HepG2 (cell line): Measurements from ENCODE around the gene GPR162. TPM values are rescaled to one million over a fixed set of nuclear protein-coding genes. Genes with fewer than 3 reads are reported as not detected.

ENCODE experiments used
- AHR ChIP-seq: IDR thresholded peaks from 2 replicates; pipeline ENCODE4 v1.6.1; 2018; ENCODE audit warnings: missing genetic modification reagents, missing compliant biosample characterization
- ASH2L ChIP-seq: fragments of 300-600, 200-600 bp; sonication (generic); IDR thresholded peaks from 2 replicates; pipeline ENCODE4 v1.7.0; 2017; ENCODE audit warnings: low read depth, mild to moderate bottlenecking, moderate library complexity, mixed read lengths, low read length; ENCODE audit not compliant: insufficient read length
- DMAP1 ChIP-seq: IDR thresholded peaks from 2 replicates; pipeline ENCODE4 v1.6.1; 2016
- E2F2 ChIP-seq: sonication (generic); formaldehyde crosslinking; IDR thresholded peaks from 2 replicates; pipeline ENCODE4 v1.4.0; 2020; ENCODE audit warnings: missing genetic modification reagents, borderline replicate concordance
- GABPB1 ChIP-seq: IDR thresholded peaks from 2 replicates; pipeline ENCODE4 v1.6.1; 2016; ENCODE audit warnings: mild to moderate bottlenecking, missing genetic modification reagents, moderate library complexity, missing compliant biosample characterization
- HNF1B ChIP-seq: sonication (generic); formaldehyde crosslinking; IDR thresholded peaks from 2 replicates; pipeline ENCODE4 v1.5.1; 2020; ENCODE audit warnings: mild to moderate bottlenecking, moderate library complexity, missing genetic modification reagents
- HOXA7 ChIP-seq: sonication (generic); formaldehyde crosslinking; IDR thresholded peaks from 2 replicates; pipeline ENCODE4 v1.8.1; 2022; ENCODE audit warnings: mild to moderate bottlenecking, missing genetic modification reagents, moderate library complexity
- KLF16 ChIP-seq, 2 experiments: sonication (generic) in 1 of 2; formaldehyde crosslinking in 1 of 2; IDR thresholded peaks; 2 replicates each; pipeline versions ENCODE4 v1.6.1 to v1.8.0; 2016 to 2023; ENCODE audit warnings: missing genetic modification reagents in 2 of 2, missing compliant biosample characterization in 1 of 2
- MAZ ChIP-seq, 2 experiments: sonication (generic) in 1 of 2; formaldehyde crosslinking in 1 of 2; IDR thresholded peaks; 2 replicates each; pipeline versions ENCODE4 v1.5.0 to v1.6.1; 2012 to 2020; ENCODE audit warnings: low read depth in 2 of 2, mild to moderate bottlenecking in 2 of 2, borderline replicate concordance in 1 of 2, improper control_type of control experiment in 1 of 2, low read length in 1 of 2, missing genetic modification reagents in 1 of 2, moderate library complexity in 1 of 2
- MED13 ChIP-seq: sonication (generic); formaldehyde crosslinking; IDR thresholded peaks from 2 replicates; pipeline ENCODE4 v1.5.0; 2020; ENCODE audit warnings: missing genetic modification reagents
- POLR2A ChIP-seq, 2 experiments: IDR thresholded peaks; 2 replicates each; pipeline ENCODE4 v1.6.1; 2011; ENCODE audit warnings: low read depth in 2 of 2, low read length in 2 of 2, mild to moderate bottlenecking in 1 of 2, moderate library complexity in 1 of 2; ENCODE audit not compliant: insufficient read depth in 1 of 2
- RELA ChIP-seq: sonication (generic); formaldehyde crosslinking; IDR thresholded peaks from 2 replicates; pipeline ENCODE4 v1.4.0; 2020; ENCODE audit warnings: missing genetic modification reagents
- RFXANK ChIP-seq: IDR thresholded peaks from 2 replicates; pipeline ENCODE4 v1.6.1; 2016
- RFXAP ChIP-seq: sonication (generic); formaldehyde crosslinking; IDR thresholded peaks from 2 replicates; pipeline ENCODE4 v1.4.0; 2020; ENCODE audit warnings: missing genetic modification reagents, borderline replicate concordance
- WIZ ChIP-seq: sonication (generic); formaldehyde crosslinking; IDR thresholded peaks from 2 replicates; pipeline ENCODE4 v1.5.1; 2020; ENCODE audit warnings: mild to moderate bottlenecking, missing genetic modification reagents
- ZFP90 ChIP-seq: sonication (generic); formaldehyde crosslinking; IDR thresholded peaks from 2 replicates; pipeline ENCODE4 v1.8.0; 2022; ENCODE audit warnings: missing genetic modification reagents, mild to moderate bottlenecking, inconsistent platforms, borderline replicate concordance
- ZMAT3 ChIP-seq: sonication (generic); formaldehyde crosslinking; conservative IDR thresholded peaks from 2 replicates; pipeline ENCODE4 v1.7.0; 2021; ENCODE audit warnings: missing genetic modification reagents
- ZNF34 ChIP-seq: sonication (generic); formaldehyde crosslinking; IDR thresholded peaks from 2 replicates; pipeline ENCODE4 v1.4.0; 2020; ENCODE audit warnings: mild to moderate bottlenecking, missing genetic modification reagents, borderline replicate concordance
- ZNF446 ChIP-seq: sonication (generic); formaldehyde crosslinking; IDR thresholded peaks from 2 replicates; pipeline ENCODE4 v1.5.0; 2020; ENCODE audit warnings: mild to moderate bottlenecking, missing genetic modification reagents
- ZNF484 ChIP-seq: sonication (generic); formaldehyde crosslinking; IDR thresholded peaks from 2 replicates; pipeline ENCODE4 v1.5.1; 2020; ENCODE audit warnings: mild to moderate bottlenecking, low read depth, missing genetic modification reagents, borderline replicate concordance
- ZNF781 ChIP-seq: sonication (generic); formaldehyde crosslinking; IDR thresholded peaks from 2 replicates; pipeline ENCODE4 v1.5.1; 2020; ENCODE audit warnings: borderline replicate concordance, mild to moderate bottlenecking, missing genetic modification reagents; ENCODE audit errors: not compliant biosample characterization
- ZNF883 ChIP-seq: sonication (generic); formaldehyde crosslinking; IDR thresholded peaks from 2 replicates; pipeline ENCODE4 v1.5.1; 2020; ENCODE audit warnings: mild to moderate bottlenecking, missing genetic modification reagents; ENCODE audit errors: not compliant biosample characterization
- ZSCAN20 ChIP-seq: sonication (generic); formaldehyde crosslinking; IDR thresholded peaks from 2 replicates; pipeline ENCODE4 v1.4.0; 2020; ENCODE audit warnings: missing genetic modification reagents, mild to moderate bottlenecking, borderline replicate concordance
- polyA plus RNA-seq, 8 experiments: library from polyadenylated mRNA; depleted of rRNA in 3 of 8; stranded (reverse) in 7 of 8; unstranded in 1 of 8; fragments of >200 nt; fragmentation: Illumina TruSeq in 4 of 8; extraction: Trizol in 4 of 8; gene quantifications; 2 replicates each; pipeline versions ENCODE4 v1.2.1 to v1.2.3, GENCODE V29; 2011 to 2016; ENCODE audit warnings: low read depth in 4 of 8, missing spikeins in 1 of 8, mixed read lengths in 1 of 8; ENCODE audit not compliant: insufficient read depth in 1 of 8
- total RNA-seq, 5 experiments: library from RNA; depleted of rRNA; stranded (reverse); fragments of >200 nt; fragmentation: Illumina TruSeq; extraction: Trizol; gene quantifications; 2 replicates each; pipeline ENCODE4 v1.2.3, GENCODE V29; 2016; ENCODE audit warnings: low read depth in 1 of 5
- TF ChIP-seq, protein P1 (sequence below): sonication (generic); formaldehyde crosslinking; IDR thresholded peaks from 2 replicates; pipeline ENCODE4 v1.5.0; 2020; ENCODE audit warnings: mild to moderate bottlenecking, missing genetic modification reagents, moderate library complexity

Gene GPR162
- total and polyA plus RNA-seq, 2 of the 13 experiments (the other 11 are each of a cell fraction or from before 2014, with no cell fraction given), result 0.08 TPM; not detected in 1

DNA sequence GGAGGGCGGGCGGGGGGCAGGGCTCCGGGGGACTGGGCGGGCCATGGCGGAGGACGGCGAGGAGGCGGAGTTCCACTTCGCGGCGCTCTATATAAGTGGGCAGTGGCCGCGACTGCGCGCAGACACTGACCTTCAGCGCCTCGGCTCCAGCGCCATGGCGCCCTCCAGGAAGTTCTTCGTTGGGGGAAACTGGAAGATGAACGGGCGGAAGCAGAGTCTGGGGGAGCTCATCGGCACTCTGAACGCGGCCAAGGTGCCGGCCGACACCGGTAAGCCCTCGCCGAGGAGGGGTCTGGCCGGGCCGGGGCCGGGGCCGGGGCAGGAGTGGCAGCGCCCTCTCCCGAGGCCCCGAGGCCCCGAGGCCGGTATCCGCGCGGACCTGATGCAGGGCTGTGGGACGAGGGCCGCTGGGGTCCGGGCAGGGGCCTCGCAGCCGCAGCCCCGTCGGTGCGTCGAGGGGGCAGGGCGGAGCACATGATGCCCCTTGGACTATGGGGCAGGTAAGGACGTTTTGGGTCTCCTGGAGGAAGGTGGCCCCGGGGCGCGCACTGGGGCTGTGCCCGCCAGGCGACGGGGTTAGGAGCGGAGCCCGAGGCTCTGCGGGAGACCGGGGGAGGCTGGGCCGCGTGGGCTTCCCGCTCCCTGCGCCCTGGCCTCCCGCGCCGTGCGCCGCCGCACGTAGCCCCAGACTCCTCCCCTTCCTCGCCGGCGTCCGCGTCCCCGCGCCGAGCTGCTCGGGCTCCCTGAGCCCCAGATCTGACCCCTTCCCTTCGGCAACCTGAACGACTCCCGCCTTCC lies 46.0 kb downstream of the GPR162 start, which contains the start of gene TPI1 (continued):
- TF ChIP-seq, protein P1, sequence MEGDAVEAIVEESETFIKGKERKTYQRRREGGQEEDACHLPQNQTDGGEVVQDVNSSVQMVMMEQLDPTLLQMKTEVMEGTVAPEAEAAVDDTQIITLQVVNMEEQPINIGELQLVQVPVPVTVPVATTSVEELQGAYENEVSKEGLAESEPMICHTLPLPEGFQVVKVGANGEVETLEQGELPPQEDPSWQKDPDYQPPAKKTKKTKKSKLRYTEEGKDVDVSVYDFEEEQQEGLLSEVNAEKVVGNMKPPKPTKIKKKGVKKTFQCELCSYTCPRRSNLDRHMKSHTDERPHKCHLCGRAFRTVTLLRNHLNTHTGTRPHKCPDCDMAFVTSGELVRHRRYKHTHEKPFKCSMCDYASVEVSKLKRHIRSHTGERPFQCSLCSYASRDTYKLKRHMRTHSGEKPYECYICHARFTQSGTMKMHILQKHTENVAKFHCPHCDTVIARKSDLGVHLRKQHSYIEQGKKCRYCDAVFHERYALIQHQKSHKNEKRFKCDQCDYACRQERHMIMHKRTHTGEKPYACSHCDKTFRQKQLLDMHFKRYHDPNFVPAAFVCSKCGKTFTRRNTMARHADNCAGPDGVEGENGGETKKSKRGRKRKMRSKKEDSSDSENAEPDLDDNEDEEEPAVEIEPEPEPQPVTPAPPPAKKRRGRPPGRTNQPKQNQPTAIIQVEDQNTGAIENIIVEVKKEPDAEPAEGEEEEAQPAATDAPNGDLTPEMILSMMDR (CRISPR knock-in tag), result peak; percentile 5; the same call in 1 of the 2 replicates
- 0 out of 2 replicates have a peak, but pooled peaks have one; percentile 25 for TF ChIP-seq WIZ
- 0 out of 2 replicates have a peak, but pooled peaks have one; percentile 63 for TF ChIP-seq ZFP90 (CRISPR knock-in tag)
- TF ChIP-seq MAZ (IDR thresholded peaks at IDR 0.05; ENCODE audit: borderline replicate concordance, low read depth, low read length), result peak; percentile 34; the same call in 1 of the 2 replicates
- no peak; the same call in 1 of the 2 replicates for TF ChIP-seq MAZ (CRISPR knock-in tag; IDR thresholded peaks at IDR 0.05; ENCODE audit: low read depth)
- peak; percentile 57 for TF ChIP-seq RFXAP (CRISPR knock-in tag)
- TF ChIP-seq ZNF883, result peak; percentile 69
- no peak for TF ChIP-seq HOXA7 (CRISPR knock-in tag)
- 0 out of 2 replicates have a peak, but pooled peaks have one; percentile 6 for TF ChIP-seq HNF1B (CRISPR knock-in tag)
- TF ChIP-seq KLF16 (CRISPR knock-in tag; IDR thresholded peaks at IDR 0.05), result peak in 1 of 2 experiments; percentile 72; a peak in 1 of 4 replicates
- peak; percentile 55; the same call in 1 of the 2 replicates for TF ChIP-seq ZNF484
- TF ChIP-seq RFXANK (CRISPR knock-in tag), result peak; percentile 76; the same call in 1 of the 2 replicates
- peak; percentile 17; the same call in 1 of the 2 replicates for TF ChIP-seq AHR (CRISPR knock-in tag)
- TF ChIP-seq ZNF446, result peak; percentile 60; the same call in 1 of the 2 replicates
- TF ChIP-seq ZNF34, result no peak
- peak; percentile 61; the same call in 1 of the 2 replicates for TF ChIP-seq DMAP1 (CRISPR knock-in tag)
- TF ChIP-seq ZNF781 (CRISPR knock-in tag), result peak; percentile 54
- peak in 1 of 2 experiments; percentile 98; a peak in 2 of 4 replicates for TF ChIP-seq POLR2A (IDR thresholded peaks at IDR 0.05; ENCODE audit: insufficient read depth in 1 of 2, low read depth in 2 of 2, low read length in 2 of 2)
- peak; percentile 65 for TF ChIP-seq GABPB1 (CRISPR knock-in tag)
- no peak for TF ChIP-seq E2F2 (CRISPR knock-in tag)
- TF ChIP-seq ZMAT3 (CRISPR knock-in tag), result peak; percentile 91
- peak; percentile 86 for TF ChIP-seq ZSCAN20 (CRISPR knock-in tag)
- no peak for TF ChIP-seq RELA (CRISPR knock-in tag)
- TF ChIP-seq MED13, result peak; percentile 75; the same call in 1 of the 2 replicates
- TF ChIP-seq ASH2L, result peak; percentile 80
